CD4-positive, alpha-beta memory T cell (primary cell): ENCODE measurements around the gene PNMT. TPM values are rescaled to one million over a fixed set of nuclear protein-coding genes. Genes with fewer than 3 reads are reported as not detected.

Source experiments
- CTCF ChIA-PET: fragments of 350-600 bp; sonication (Branson Sonifier 250); formaldehyde crosslinking; loops from one replicate; lab custom pipeline; 2021; ENCODE audit warnings: inconsistent platforms; ENCODE audit not compliant: partially characterized antibody; lab: Charles Lee
- POLR2A ChIA-PET: fragments of 350-600 bp; sonication (Branson Sonifier 250); formaldehyde crosslinking; loops from one replicate; lab custom pipeline; 2021; ENCODE audit not compliant: partially characterized antibody; lab: Charles Lee
- DNase-seq, 5 donors: peaks; one replicate each; pipeline versions ENCODE4 v3.0.0 to v3.0.0-alpha.2; 2020 to 2022; ENCODE audit warnings: mixed read lengths in 1 of 5
- H3K27ac ChIP-seq: one replicate; pipeline ENCODE4 v1.7.0; 2013; ENCODE audit warnings: low read depth, low read length
- H3K27me3 ChIP-seq: 2 replicates; pipeline ENCODE4 v1.7.0; 2013; ENCODE audit warnings: mild to moderate bottlenecking, low read length, moderate library complexity; ENCODE audit not compliant: insufficient read depth
- H3K36me3 ChIP-seq: 2 replicates; pipeline ENCODE4 v1.7.0; 2013; ENCODE audit warnings: mild to moderate bottlenecking, low read length, moderate library complexity; ENCODE audit not compliant: insufficient read depth
- H3K4me1 ChIP-seq: 2 replicates; pipeline ENCODE4 v1.7.0; 2013; ENCODE audit warnings: mild to moderate bottlenecking, low read length, moderate library complexity; ENCODE audit not compliant: insufficient read depth
- H3K4me3 ChIP-seq, 2 donors: one replicate each; pipeline ENCODE4 v1.7.0; 2013; ENCODE audit warnings: low read length in 2 of 2, mild to moderate bottlenecking in 1 of 2
- H3K9me3 ChIP-seq, 2 donors: one replicate each; pipeline ENCODE4 v1.7.0; 2013; ENCODE audit warnings: low read length in 2 of 2, control low read depth in 1 of 2; ENCODE audit not compliant: control insufficient read depth in 1 of 2
- H3K27ac Mint-ChIP-seq, 7 donors: one replicate each; pipeline ENCODE4 v1.8.0; 2020 to 2021; ENCODE audit warnings: mixed read lengths in 7 of 7, mild to moderate bottlenecking in 6 of 7, inconsistent platforms in 3 of 7, moderate library complexity in 3 of 7
- H3K27me3 Mint-ChIP-seq, 2 donors: one replicate each; pipeline ENCODE4 v1.8.0; 2020 to 2021; ENCODE audit warnings: mixed read lengths in 2 of 2
- H3K36me3 Mint-ChIP-seq, 2 donors: one replicate each; pipeline ENCODE4 v1.8.0; 2020 to 2021; ENCODE audit warnings: mixed read lengths in 2 of 2, inconsistent platforms in 1 of 2, mild to moderate bottlenecking in 1 of 2
- H3K4me1 Mint-ChIP-seq, 4 donors: one replicate each; pipeline ENCODE4 v1.8.0; 2020 to 2021; ENCODE audit warnings: mixed read lengths in 4 of 4, mild to moderate bottlenecking in 1 of 4
- H3K4me3 Mint-ChIP-seq, 8 donors: one replicate each; pipeline ENCODE4 v1.8.0; 2020 to 2021; ENCODE audit warnings: mixed read lengths in 8 of 8, mild to moderate bottlenecking in 7 of 8, moderate library complexity in 6 of 8, inconsistent platforms in 3 of 8
- H3K9me3 Mint-ChIP-seq, 8 donors: one replicate each; pipeline ENCODE4 v1.8.0; 2020 to 2021; ENCODE audit warnings: mixed read lengths in 8 of 8, mild to moderate bottlenecking in 5 of 8, inconsistent platforms in 3 of 8, moderate library complexity in 1 of 8
- intact Hi-C: fragments of 100-400 bp; cut with micrococcal nuclease; formaldehyde crosslinking; loops from one replicate; pipeline ENCODE4 v1.15.1; 2023
- polyA plus RNA-seq, 2 donors: library from polyadenylated mRNA; unstranded; fragments of 300-500 nt; fragmentation: Illumina TruSeq; gene quantifications; one replicate each; pipeline ENCODE4 v1.2.3, GENCODE V29; 2021
- total RNA-seq, 2 experiments: library from RNA; stranded (reverse); gene quantifications; one replicate each; pipeline ENCODE4 v1.2.3, GENCODE V29; 2021

Gene PNMT
- total and polyA plus RNA-seq, 4 experiments from 2014 or later = 0.55 TPM; not detected in 3

DNA sequence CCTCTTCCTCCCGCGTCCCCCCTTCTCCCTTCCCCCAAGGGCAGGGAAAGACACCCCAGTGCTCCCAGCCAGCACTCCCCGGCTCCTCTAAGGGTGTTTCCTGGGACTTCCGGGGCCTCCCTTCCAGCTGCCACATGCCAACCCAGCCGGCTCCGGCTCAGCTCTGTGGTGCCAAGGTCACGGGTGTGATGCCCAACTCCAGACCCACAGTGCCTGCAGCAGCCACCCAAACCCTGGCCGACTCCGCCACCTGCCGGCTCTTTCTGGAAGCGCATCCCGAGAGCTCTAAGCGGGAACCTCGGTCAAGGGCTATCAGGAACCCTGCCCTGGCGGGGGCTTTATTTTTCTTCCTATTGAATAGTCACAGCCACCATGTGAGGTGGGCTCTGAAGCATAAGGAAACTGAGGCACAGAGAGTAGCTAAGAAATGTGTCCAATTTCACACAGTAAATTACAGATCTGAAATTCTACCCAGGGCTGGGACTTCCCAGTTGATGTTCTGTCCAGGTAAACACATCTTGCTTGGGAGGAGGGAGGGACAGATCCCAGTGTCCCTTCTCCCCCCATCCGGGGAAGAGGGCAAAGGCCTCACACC is 44.8 kb upstream of the PNMT start:
- Histone ChIP-seq H3K4me3 (no peak overlapping the region), H3K9me3 (no peaks in the 10 kb centered on the region), H3K27me3 (peaks cover 19% of the 10 kb centered on the region), H3K36me3 (no peaks in the 10 kb centered on the region), H3K27ac (no peak overlapping the region), H3K4me1 (peaks cover 30% of the 10 kb centered on the region)
- H3K9me3 Mint-ChIP-seq = no peaks in the 10 kb centered on the region
- peak; percentile 75 to 84 (median 82) for DNase-seq
- peaks cover 14 to 31% (median 22%) of the 10 kb centered on the region in 4 donors for H3K4me1 Mint-ChIP-seq
- H3K36me3 Mint-ChIP-seq = peaks cover 0 to 1% of the 10 kb centered on the region in 2 donors
- POLR2A ChIA-PET = interaction anchor here (1.0 to 4.2 kb wide), 10 partner anchors 12 to 424 kb away, joined by 3 to 43 read pairs (median 4); partner anchors contain the start of genes PSMD3 and STARD3
- peaks cover 20 to 24% of the 10 kb centered on the region in 2 donors for H3K27me3 Mint-ChIP-seq
- H3K4me3 Mint-ChIP-seq = peak overlapping the region in 5 of 8 donors; percentile 11 to 77 (median 44)
- CTCF ChIA-PET = interaction anchor here (0.6 to 9.5 kb wide), 39 partner anchors 9 to 417 kb away, joined by 3 to 114 read pairs (median 4); partner anchors contain the start of genes IKZF3, MIEN1, PNMT and PSMD3
- peak overlapping the region in 5 of 7 donors; percentile 23 to 82 (median 59) for H3K27ac Mint-ChIP-seq
- intact Hi-C loops = loop anchor here (1.0 to 2.0 kb wide), 3 partner anchors 45 to 243 kb away; partner anchors contain the start of gene PNMT

DNA sequence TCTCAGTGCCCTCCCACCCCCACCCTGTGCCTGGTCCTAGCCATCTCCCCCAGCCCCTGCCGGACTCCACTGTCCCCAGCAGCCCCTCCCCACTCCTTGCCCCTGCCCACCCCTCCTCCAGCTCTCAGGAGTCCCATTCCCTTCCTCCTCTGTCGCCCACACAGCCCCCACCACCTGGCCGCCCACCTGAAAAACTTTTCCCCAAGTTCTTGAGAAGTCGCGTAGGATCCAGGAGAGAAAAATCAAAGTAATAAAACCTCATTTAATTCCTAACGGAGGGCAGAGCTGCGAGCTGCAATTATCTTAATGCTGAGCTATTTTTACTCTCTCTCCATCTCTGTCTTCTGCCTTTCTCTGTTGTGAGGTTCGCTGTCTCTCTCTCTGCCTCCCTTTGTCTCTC is 43.9 kb upstream of the PNMT start:
- ChIA-PET POLR2A (interaction anchor here (4.2 kb wide), 1 partner anchor 130 kb away, joined by 43 read pairs; no protein-coding TSS in a partner anchor), CTCF (interaction anchor here (1.1 to 9.5 kb wide), 10 partner anchors 8 to 354 kb away, joined by 3 to 114 read pairs (median 45); partner anchors contain the start of genes IKZF3, MIEN1 and PNMT)
- Mint-ChIP-seq H3K27me3 (peaks cover 23 to 28% of the 10 kb centered on the region in 2 donors), H3K9me3 (no peaks in the 10 kb centered on the region), H3K4me1 (peaks cover 14 to 31% (median 22%) of the 10 kb centered on the region in 4 donors), H3K4me3 (no peak overlapping the region), H3K36me3 (peaks cover 0 to 1% of the 10 kb centered on the region in 2 donors), H3K27ac (peak overlapping the region in 1 of 7 donors; percentile 29)
- Histone ChIP-seq H3K9me3 (no peaks in the 10 kb centered on the region), H3K27me3 (peaks cover 19% of the 10 kb centered on the region), H3K4me1 (peaks cover 25% of the 10 kb centered on the region), H3K36me3 (no peaks in the 10 kb centered on the region), H3K4me3 (no peak overlapping the region), H3K27ac (no peak overlapping the region)
- no peak for DNase-seq
- intact Hi-C loops = no loop called here

DNA sequence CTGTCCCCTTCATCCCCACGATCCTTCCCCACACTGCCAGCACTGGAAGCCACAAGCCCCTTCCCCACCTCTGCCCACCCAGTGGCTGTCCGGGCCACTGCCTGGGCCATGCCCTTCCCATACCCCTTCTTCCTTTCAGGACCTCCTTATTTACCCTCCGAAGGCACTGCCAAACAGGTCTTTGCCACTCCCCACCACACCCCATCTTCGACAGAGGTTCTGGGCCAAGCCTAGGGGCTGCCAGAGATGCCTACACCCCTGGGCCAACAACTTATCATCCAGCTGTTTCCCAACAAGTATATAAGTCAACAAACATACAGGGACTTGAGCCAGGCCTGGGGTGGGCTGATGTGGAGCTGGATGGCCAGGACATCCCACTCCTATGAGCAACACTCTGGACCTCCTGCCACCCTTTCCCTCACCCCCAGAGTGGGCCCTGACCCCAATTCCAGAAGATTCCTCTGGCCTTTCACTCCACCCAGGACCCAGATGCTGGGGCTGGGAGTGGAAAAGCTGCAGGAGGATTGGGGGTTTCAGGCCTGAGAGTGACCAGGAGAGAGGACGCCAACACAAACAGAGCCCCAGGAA is 43.0 kb upstream of the PNMT start:
- H3K9me3 ChIP-seq = no peaks in the 10 kb centered on the region
- H3K4me3 ChIP-seq = no peak overlapping the region
- Mint-ChIP-seq H3K36me3 (peaks cover 0 to 1% of the 10 kb centered on the region in 2 donors), H3K9me3 (no peaks in the 10 kb centered on the region), H3K27ac (no peak overlapping the region), H3K27me3 (peaks cover 23 to 28% of the 10 kb centered on the region in 2 donors), H3K4me3 (peak overlapping the region in 1 of 8 donors; percentile 15), H3K4me1 (peaks cover 14 to 31% (median 22%) of the 10 kb centered on the region in 4 donors)
- intact Hi-C loops = no loop called here
- ChIA-PET CTCF (interaction anchor here (0.5 to 9.5 kb wide), 10 partner anchors 7 to 251 kb away, joined by 3 to 114 read pairs (median 4); partner anchors contain the start of gene MIEN1), POLR2A (no interaction called here)
- peaks cover 25% of the 10 kb centered on the region for H3K4me1 ChIP-seq
- H3K36me3 ChIP-seq = no peaks in the 10 kb centered on the region
- no peak overlapping the region for H3K27ac ChIP-seq
- no peak for DNase-seq
- peaks cover 19% of the 10 kb centered on the region for H3K27me3 ChIP-seq

DNA sequence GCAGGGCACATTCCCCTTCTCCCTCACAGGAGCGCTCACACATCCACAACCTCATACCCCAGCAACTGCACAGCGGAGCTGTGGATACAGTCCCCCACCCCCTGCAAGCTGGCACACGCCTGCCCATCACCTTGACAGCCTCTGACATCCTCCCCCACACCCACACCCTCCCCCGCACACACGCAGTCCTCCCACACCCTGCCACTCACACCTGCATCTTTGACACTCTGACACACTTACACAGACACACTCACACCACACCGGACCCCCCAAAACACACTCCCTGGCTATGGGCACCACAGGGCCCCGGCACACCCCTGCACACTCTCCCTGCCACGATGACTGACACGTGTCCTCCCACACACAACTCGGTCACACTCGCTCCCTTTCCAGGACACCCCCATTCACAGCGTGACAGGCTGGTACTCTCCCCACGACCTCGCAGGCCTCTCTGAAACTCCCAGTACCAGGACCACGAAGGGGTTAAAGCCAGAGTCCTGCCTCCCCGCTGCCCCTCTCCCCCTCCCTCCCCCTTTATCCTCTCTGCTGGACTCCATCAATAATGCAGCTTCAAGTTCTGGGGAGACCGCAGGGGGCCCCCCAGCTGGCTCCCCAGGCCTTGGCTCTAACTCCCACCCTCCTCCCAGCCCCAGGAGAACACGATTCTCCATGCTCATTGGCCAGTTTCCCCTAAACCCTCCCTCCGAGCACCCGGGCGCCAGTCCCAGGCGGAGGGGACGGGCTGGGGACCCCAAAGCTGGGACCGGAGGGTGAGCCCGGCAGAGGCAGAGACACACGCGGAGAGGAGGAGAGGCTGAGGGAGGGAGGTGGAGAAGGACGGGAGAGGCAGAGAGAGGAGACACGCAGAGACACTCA is 41.8 kb upstream of the PNMT start, which contains the start of gene PPP1R1B:
Gene PPP1R1B, plus strand, starts transcription at position 782 of the 876 bp plus-strand sequence. CDS start 441 bp downstream, outside the sequence.
- Mint-ChIP-seq H3K27ac (no peak within 1 kb of the TSS), H3K4me3 (peak within 1 kb of the TSS in 7 of 8 donors; percentile 30 to 67 (median 49)), H3K9me3 (no peaks in the 10 kb centered on the region), H3K36me3 (peaks cover 0 to 1% of the 10 kb centered on the region in 2 donors), H3K27me3 (peaks cover 23 to 32% of the 10 kb centered on the region in 2 donors), H3K4me1 (peaks cover 14 to 34% (median 23%) of the 10 kb centered on the region in 4 donors)
- H3K9me3 ChIP-seq = no peaks in the 10 kb centered on the region
- H3K36me3 ChIP-seq = no peaks in the 10 kb centered on the region
- POLR2A ChIA-PET = no interaction called here
- peaks cover 19% of the 10 kb centered on the region for H3K27me3 ChIP-seq
- no peak for DNase-seq
- CTCF ChIA-PET = interaction anchor here (1.1 to 9.5 kb wide), 5 partner anchors 6 to 220 kb away, joined by 3 to 114 read pairs (median 87); no protein-coding TSS in a partner anchor
- intact Hi-C loops = no loop called here
- no peak within 1 kb of the TSS for H3K4me3 ChIP-seq
- no peak within 1 kb of the TSS for H3K27ac ChIP-seq
- H3K4me1 ChIP-seq = peaks cover 25% of the 10 kb centered on the region

DNA sequence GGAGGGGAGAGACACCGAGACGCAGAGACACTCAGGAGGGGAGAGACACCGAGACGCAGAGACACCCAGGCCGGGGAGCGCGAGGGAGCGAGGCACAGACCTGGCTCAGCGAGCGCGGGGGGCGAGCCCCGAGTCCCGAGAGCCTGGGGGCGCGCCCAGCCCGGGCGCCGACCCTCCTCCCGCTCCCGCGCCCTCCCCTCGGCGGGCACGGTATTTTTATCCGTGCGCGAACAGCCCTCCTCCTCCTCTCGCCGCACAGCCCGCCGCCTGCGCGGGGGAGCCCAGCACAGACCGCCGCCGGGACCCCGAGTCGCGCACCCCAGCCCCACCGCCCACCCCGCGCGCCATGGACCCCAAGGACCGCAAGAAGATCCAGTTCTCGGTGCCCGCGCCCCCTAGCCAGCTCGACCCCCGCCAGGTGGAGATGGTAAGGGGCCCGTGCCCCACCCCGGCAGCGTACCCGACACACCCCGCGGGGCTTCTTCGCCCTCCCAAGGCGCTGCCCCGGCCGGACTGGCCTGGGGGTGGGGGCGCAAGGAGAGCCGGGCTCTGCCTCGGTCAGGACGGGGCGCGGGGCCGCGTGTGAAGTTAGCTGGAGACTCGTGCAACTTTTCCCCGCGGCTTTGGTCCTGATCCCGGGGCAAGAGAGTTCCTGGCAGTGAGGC is 41.1 kb upstream of the PNMT start:
- Histone ChIP-seq H3K36me3 (no peaks in the 10 kb centered on the region), H3K27ac (no peak overlapping the region), H3K27me3 (peaks cover 19% of the 10 kb centered on the region), H3K4me3 (no peak overlapping the region), H3K9me3 (no peaks in the 10 kb centered on the region), H3K4me1 (peaks cover 21% of the 10 kb centered on the region)
- ChIA-PET CTCF (interaction anchor here (1.6 to 9.1 kb wide), 3 partner anchors 6 to 80 kb away, joined by 3 to 114 read pairs (median 87); no protein-coding TSS in a partner anchor), POLR2A (interaction anchor here (1.3 to 1.5 kb wide), 2 partner anchors 10 to 103 kb away, joined by 3 to 5 read pairs; partner anchors contain the start of genes MIEN1 and STARD3)
- Mint-ChIP-seq H3K36me3 (peaks cover 0 to 1% of the 10 kb centered on the region in 2 donors), H3K27me3 (peaks cover 26 to 32% of the 10 kb centered on the region in 2 donors), H3K9me3 (no peaks in the 10 kb centered on the region), H3K4me1 (peaks cover 9 to 29% (median 18%) of the 10 kb centered on the region in 4 donors), H3K27ac (no peak overlapping the region), H3K4me3 (peak overlapping the region in 6 of 8 donors; percentile 30 to 67 (median 41))
- no peak for DNase-seq
- intact Hi-C loops = no loop called here
